Neural progenitor cell (in vitro differentiated cells): ENCODE data around the gene PUDP.

ENCODE experiments used
- CTCF ChIP-seq: fragments of 200-600 bp; sonication (generic); IDR thresholded peaks from 2 replicates; pipeline ENCODE4 v1.5.1; 2017; ENCODE audit warnings: antibody characterized with exemption, mild to moderate bottlenecking
- EZH2 ChIP-seq: fragments of 200-600 bp; sonication (generic); IDR thresholded peaks from 2 replicates; pipeline ENCODE4 v1.6.1; 2017; ENCODE audit warnings: antibody characterized with exemption, mild to moderate bottlenecking, moderate library complexity

GRCh38 chrX:7149411-7149810 lies 1.5 kb upstream of the PUDP start:
- no peak for TF ChIP-seq CTCF
- no peak for TF ChIP-seq EZH2
